A673 (cell line): ENCODE measurements around the gene SNTG2. TPM values are rescaled to one million over a fixed set of nuclear protein-coding genes. Genes with fewer than 3 reads are reported as not detected.

ENCODE experiments used
- BruUV-seq: library from RNA; stranded (reverse); fragments of 400-500 nt; replicated peaks from 2 replicates; lab custom pipeline; 2021; lab: Mats Ljungman, UMichigan
- CTCF ChIA-PET: fragments of 300-600 bp; sonication (Branson Sonifier 250); formaldehyde crosslinking; loops from one replicate; lab custom pipeline; 2022; ENCODE audit warnings: antibody characterized with exemption; lab: Charles Lee
- POLR2A ChIA-PET: fragments of 300-600 bp; sonication (Branson Sonifier 250); formaldehyde crosslinking; loops from one replicate; lab custom pipeline; 2022; ENCODE audit warnings: antibody characterized with exemption; ENCODE audit not compliant: low non-redundant PET; lab: Charles Lee
- DNase-seq: peaks from one replicate; pipeline ENCODE4 v3.0.0-alpha.2; 2015; ENCODE audit warnings: low spot score
- H3K27ac ChIP-seq: fragments of 200-600 bp; sonication (generic); 2 replicates; pipeline ENCODE4 v1.5.1; 2016; ENCODE audit warnings: mixed run types, low read depth, mild to moderate bottlenecking, mixed read lengths, antibody characterized with exemption, low read length; ENCODE audit not compliant: poor library complexity, severe bottlenecking
- H3K27me3 ChIP-seq: fragments of 200-600 bp; sonication (generic); replicated peaks from 2 replicates; pipeline ENCODE4 v1.6.1; 2017; ENCODE audit warnings: mixed run types, low read depth, mild to moderate bottlenecking, mixed read lengths, antibody characterized with exemption, low read length; ENCODE audit not compliant: insufficient read depth, poor library complexity
- H3K36me3 ChIP-seq: fragments of 200-600 bp; sonication (generic); 2 replicates; pipeline ENCODE4 v1.6.1; 2016; ENCODE audit warnings: mixed run types, mild to moderate bottlenecking, mixed read lengths, antibody characterized with exemption, low read length; ENCODE audit not compliant: insufficient read depth, poor library complexity, severe bottlenecking
- H3K4me1 ChIP-seq: fragments of 200-600 bp; sonication (generic); 2 replicates; pipeline ENCODE4 v1.6.1; 2017; ENCODE audit warnings: mixed run types, mild to moderate bottlenecking, mixed read lengths, antibody characterized with exemption, low read length; ENCODE audit not compliant: insufficient read depth, poor library complexity, severe bottlenecking
- H3K4me3 ChIP-seq: fragments of 200-600 bp; sonication (generic); 2 replicates; pipeline ENCODE4 v1.5.1; 2016; ENCODE audit warnings: low read depth, mixed run types, mild to moderate bottlenecking, mixed read lengths, low read length; ENCODE audit not compliant: poor library complexity, severe bottlenecking
- H3K9me3 ChIP-seq: fragments of 200-600 bp; sonication (generic); 2 replicates; pipeline ENCODE4 v1.6.1; 2016; ENCODE audit warnings: mixed run types, low read depth, mild to moderate bottlenecking, mixed read lengths, antibody characterized with exemption, low read length; ENCODE audit not compliant: poor library complexity, severe bottlenecking
- CTCF ChIP-seq: fragments of 300-800, 200-600 bp; sonication (generic); conservative IDR thresholded peaks from 2 replicates; pipeline ENCODE4 v1.5.1; 2017; ENCODE audit warnings: low read depth, mild to moderate bottlenecking, antibody characterized with exemption, low read length, moderate library complexity, mixed read lengths
- EZH2 ChIP-seq: fragments of 200-600 bp; sonication (generic); IDR thresholded peaks from 2 replicates; pipeline ENCODE4 v1.6.1; 2017; ENCODE audit warnings: borderline replicate concordance, low read depth, mild to moderate bottlenecking, mixed read lengths, antibody characterized with exemption, low read length; ENCODE audit not compliant: poor library complexity, severe bottlenecking
- intact Hi-C: fragments of 100-400 bp; cut with micrococcal nuclease; formaldehyde crosslinking; loops from one replicate; pipeline ENCODE4 v1.10.0; 2022; ENCODE audit not compliant: unreplicated experiment
- total RNA-seq: library from RNA; stranded (reverse); gene quantifications from 2 replicates; pipeline ENCODE4 v1.2.3, GENCODE V29; 2021

SNTG2 gene
- total RNA-seq, 1 experiment from 2014 or later: 3.7 TPM

DNA sequence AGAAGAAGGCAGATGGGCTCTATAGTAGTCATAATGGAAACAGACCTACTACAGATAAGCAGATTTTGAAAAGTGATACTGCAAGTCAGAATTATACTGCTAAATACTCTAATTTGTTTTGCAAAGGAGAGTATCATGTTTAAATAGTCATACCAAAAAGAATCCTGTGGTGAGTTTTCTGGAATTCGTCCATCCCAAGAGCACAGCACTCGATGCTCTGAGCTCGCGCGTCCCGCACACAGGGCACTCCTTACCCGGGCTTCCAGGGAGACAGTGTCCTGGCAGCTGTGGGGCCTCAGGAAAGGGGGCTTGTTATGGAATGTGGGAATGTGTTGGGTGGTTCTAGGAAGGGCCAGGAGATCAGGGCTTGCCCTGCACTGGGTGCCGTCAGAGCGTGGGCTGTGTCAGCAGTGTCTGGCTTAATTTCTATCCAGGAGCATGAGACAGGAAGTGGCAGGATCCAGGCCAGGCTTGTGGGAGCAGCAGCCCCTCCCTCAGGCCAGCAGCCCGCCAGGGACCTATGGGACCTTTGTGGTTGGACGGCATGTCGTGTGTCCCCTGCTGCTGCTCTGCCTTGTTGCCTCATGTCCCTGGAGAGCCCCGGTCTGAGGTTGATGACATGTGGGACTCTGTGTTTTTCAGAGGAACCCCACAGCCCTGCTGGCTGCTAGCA is 269.4 kb downstream of the SNTG2 start:
- no TSS peak for BruUV-seq
- CTCF ChIA-PET: no interaction called here
- Histone ChIP-seq H3K9me3 (no peaks in the 10 kb centered on the region), H3K36me3 (no peaks in the 10 kb centered on the region), H3K27ac (no peak overlapping the region), H3K4me3 (no peak overlapping the region), H3K27me3 (no peaks in the 10 kb centered on the region), H3K4me1 (no peaks in the 10 kb centered on the region)
- no peak for TF ChIP-seq EZH2
- TF ChIP-seq CTCF: no peak
- DNase-seq: no peak
- intact Hi-C loops: no loop called here
- POLR2A ChIA-PET: no interaction called here

DNA sequence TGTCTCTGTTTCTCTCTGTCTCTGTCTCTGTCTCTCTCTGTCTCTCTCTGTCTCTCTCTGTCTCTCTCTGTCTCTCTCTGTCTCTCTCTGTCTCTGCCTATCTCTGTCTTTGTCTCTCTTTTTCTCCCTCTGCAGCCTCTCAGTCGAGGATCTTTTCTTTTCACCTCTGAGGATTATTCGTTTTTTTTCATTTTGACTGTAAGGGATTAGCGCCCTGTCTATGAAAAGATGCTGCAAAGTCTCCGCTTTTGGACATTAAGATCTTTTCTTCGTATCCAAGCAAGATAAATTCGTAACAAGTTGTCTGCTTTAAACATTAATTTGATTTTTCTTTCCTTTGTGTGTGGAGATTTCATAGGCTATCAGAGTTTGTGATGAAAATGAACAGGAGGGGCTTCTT is 271.4 kb downstream of the SNTG2 start:
- BruUV-seq: no TSS peak

GRCh38 chr2:1223791-1224190 is 273.1 kb downstream of the SNTG2 start:
- Histone ChIP-seq H3K36me3 (no peaks in the 10 kb centered on the region), H3K9me3 (no peaks in the 10 kb centered on the region), H3K27ac (no peak overlapping the region), H3K27me3 (no peaks in the 10 kb centered on the region), H3K4me3 (no peak overlapping the region), H3K4me1 (no peaks in the 10 kb centered on the region)
- DNase-seq: no peak
- no TSS peak for BruUV-seq
- TF ChIP-seq EZH2 (no peak), CTCF (no peak)
- POLR2A ChIA-PET: no interaction called here
- intact Hi-C loops: no loop called here
- CTCF ChIA-PET: no interaction called here

More for the DNA sequence above, 271.4 kb downstream of the SNTG2 start:
- no peak for DNase-seq
- Histone ChIP-seq H3K36me3 (no peaks in the 10 kb centered on the region), H3K4me3 (no peak overlapping the region), H3K4me1 (no peaks in the 10 kb centered on the region), H3K9me3 (no peaks in the 10 kb centered on the region), H3K27me3 (no peaks in the 10 kb centered on the region), H3K27ac (no peak overlapping the region)
- no peak for TF ChIP-seq CTCF
- TF ChIP-seq EZH2: no peak
- ChIA-PET CTCF (no interaction called here), POLR2A (no interaction called here)
- intact Hi-C loops: no loop called here
